GM20000 (cell line): ENCODE results near the gene STPG2.

Experiments
- DNase-seq: peaks from one replicate; pipeline ENCODE4 v3.0.0; 2012; ENCODE audit warnings: low spot score
- CTCF ChIP-seq: IDR thresholded peaks from 2 replicates; pipeline ENCODE4 v1.5.1; 2012; ENCODE audit warnings: mild to moderate bottlenecking, control low read depth; ENCODE audit errors: extremely low read depth, missing control alignments

The STPG2 gene

GRCh38 chr4:97950836-97951235, 192.4 kb downstream of the STPG2 start:
- TF ChIP-seq CTCF = no peak
- no peak for DNase-seq

- no peak for DNase-seq
Measured at GRCh38 chr4:97942951-97943350, 200.3 kb downstream of the STPG2 start.

GRCh38 chr4:97942137-97942536, 201.1 kb downstream of the STPG2 start:
- TF ChIP-seq CTCF = no peak
- no peak for DNase-seq

More at GRCh38 chr4:97942951-97943350, 200.3 kb downstream of the STPG2 start:
- TF ChIP-seq CTCF = no peak

- TF ChIP-seq CTCF = no peak
- no peak for DNase-seq
Measured at GRCh38 chr4:97938141-97938540, 205.1 kb downstream of the STPG2 start.

GRCh38 chr4:97924341-97924958, 218.8 kb downstream of the STPG2 start:
- no peak for DNase-seq

GRCh38 chr4:97923096-97923495, 220.2 kb downstream of the STPG2 start:
- TF ChIP-seq CTCF = no peak
- DNase-seq = no peak

More at GRCh38 chr4:97924341-97924958, 218.8 kb downstream of the STPG2 start:
- no peak for TF ChIP-seq CTCF

- TF ChIP-seq CTCF = no peak
- no peak for DNase-seq
Measured at GRCh38 chr4:97917115-97917514, 226.2 kb downstream of the STPG2 start.
